Smooth muscle cell (in vitro differentiated cells): Measurements from ENCODE around the gene GBA3. TPM values are rescaled to one million over a fixed set of nuclear protein-coding genes. Genes with fewer than 3 reads are reported as not detected.

Source experiments
- DNase-seq: peaks from one replicate; lab custom pipeline; 2025; ENCODE audit not compliant: unreplicated experiment; lab: John Stamatoyannopoulos, UW
- H2AFZ ChIP-seq: fragments of 200-600 bp; sonication (generic); 2 replicates; pipeline ENCODE4 v1.6.0; 2016; ENCODE audit warnings: antibody characterized with exemption, low read depth, mild to moderate bottlenecking
- H3F3A ChIP-seq: fragments of 200-600 bp; sonication (generic); 2 replicates; pipeline ENCODE4 v1.6.0; 2017; ENCODE audit warnings: antibody characterized with exemption, low read depth
- H3K27ac ChIP-seq: fragments of 200-600 bp; sonication (generic); 2 replicates; pipeline ENCODE4 v1.5.1; 2016; ENCODE audit warnings: low read depth, mild to moderate bottlenecking
- H3K27me3 ChIP-seq: fragments of 200-600 bp; sonication (generic); 2 replicates; pipeline ENCODE4 v1.6.1; 2016; ENCODE audit warnings: low read depth, mild to moderate bottlenecking
- H3K36me3 ChIP-seq: fragments of 200-600 bp; sonication (generic); 2 replicates; pipeline ENCODE4 v1.5.1; 2016; ENCODE audit warnings: low read depth
- H3K4me1 ChIP-seq: fragments of 200-600 bp; sonication (generic); 2 replicates; pipeline ENCODE4 v1.5.1; 2016; ENCODE audit warnings: low read depth
- H3K4me2 ChIP-seq: fragments of 200-600 bp; sonication (generic); 2 replicates; pipeline ENCODE4 v1.6.0; 2016; ENCODE audit warnings: mild to moderate bottlenecking
- H3K4me3 ChIP-seq: fragments of 200-600 bp; sonication (generic); 2 replicates; pipeline ENCODE4 v1.5.1; 2016; ENCODE audit warnings: mild to moderate bottlenecking
- H3K79me2 ChIP-seq: fragments of 200-600 bp; sonication (generic); 2 replicates; pipeline ENCODE4 v1.6.0; 2016; ENCODE audit warnings: low read depth, mild to moderate bottlenecking
- H3K9ac ChIP-seq: fragments of 200-600 bp; sonication (generic); 2 replicates; pipeline ENCODE4 v1.6.0; 2016; ENCODE audit warnings: low read depth
- H3K9me3 ChIP-seq: fragments of 200-600 bp; sonication (generic); replicated peaks from 2 replicates; pipeline ENCODE4 v1.5.1; 2016; ENCODE audit warnings: low read depth
- H4K20me1 ChIP-seq: fragments of 200-600 bp; sonication (generic); 2 replicates; pipeline ENCODE4 v1.6.0; 2016; ENCODE audit warnings: low read depth
- WGBS: methylation state at CpG from one replicate; pipeline ENCODE4 v1.1.7; 2016; ENCODE audit warnings: low lambda C conversion rate; 5-methylcytosine and 5-hydroxymethylcytosine counted together
- polyA plus RNA-seq: library from polyadenylated mRNA; unstranded; fragments of >200 nt; fragmentation: Nextera tagmentation; extraction: Ambion mirVana; gene quantifications from 2 replicates; pipeline ENCODE4 v1.2.1, GENCODE V29; 2016
- total RNA-seq: library from RNA; depleted of rRNA; stranded (reverse); fragments of >200 nt; gene quantifications from 2 replicates; pipeline ENCODE4 v1.2.3, GENCODE V29; 2014
- TF ChIP-seq, protein P1 (sequence below): fragments of 200-600 bp; sonication (generic); IDR thresholded peaks from 2 replicates; pipeline ENCODE4 v1.5.1; 2017; ENCODE audit warnings: borderline replicate concordance, mild to moderate bottlenecking, antibody characterized with exemption; ENCODE audit not compliant: insufficient read depth, poor library complexity, severe bottlenecking

Gene GBA3
- total and polyA plus RNA-seq, 2 experiments from 2014 or later: not detected

DNA sequence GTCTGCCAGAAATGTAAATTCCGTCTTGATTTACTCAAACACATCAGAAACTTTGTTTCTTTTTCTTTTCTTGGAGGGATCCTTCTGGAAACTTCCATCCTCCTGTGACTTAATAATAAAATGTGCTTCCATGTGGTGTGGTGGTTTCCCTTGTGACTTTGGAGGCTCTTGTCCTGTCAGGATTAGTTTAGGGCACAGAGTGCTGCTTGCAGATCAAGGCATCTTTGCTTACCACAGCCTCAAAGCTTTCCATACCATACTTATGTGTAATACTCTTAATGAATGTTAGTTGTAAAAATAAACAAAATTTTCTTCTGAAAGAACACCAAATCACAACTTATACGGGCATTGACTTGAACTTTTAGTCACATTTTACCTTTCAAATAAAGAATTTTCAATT, 27.4 kb downstream of the GBA3 start:
- Histone ChIP-seq H3K27ac (peak overlapping the region; percentile 79), H2AFZ (no peak overlapping the region), H3K9ac (peak overlapping the region; percentile 21), H3K9me3 (no peaks in the 10 kb centered on the region), H3K27me3 (no peaks in the 10 kb centered on the region), H3F3A (no peaks in the 10 kb centered on the region), H4K20me1 (no peaks in the 10 kb centered on the region), H3K36me3 (no peaks in the 10 kb centered on the region), H3K4me1 (no peaks in the 10 kb centered on the region), H3K79me2 (no peaks in the 10 kb centered on the region), H3K4me3 (no peak overlapping the region), H3K4me2 (peak overlapping the region; percentile 66)
- TF ChIP-seq, protein P1, sequence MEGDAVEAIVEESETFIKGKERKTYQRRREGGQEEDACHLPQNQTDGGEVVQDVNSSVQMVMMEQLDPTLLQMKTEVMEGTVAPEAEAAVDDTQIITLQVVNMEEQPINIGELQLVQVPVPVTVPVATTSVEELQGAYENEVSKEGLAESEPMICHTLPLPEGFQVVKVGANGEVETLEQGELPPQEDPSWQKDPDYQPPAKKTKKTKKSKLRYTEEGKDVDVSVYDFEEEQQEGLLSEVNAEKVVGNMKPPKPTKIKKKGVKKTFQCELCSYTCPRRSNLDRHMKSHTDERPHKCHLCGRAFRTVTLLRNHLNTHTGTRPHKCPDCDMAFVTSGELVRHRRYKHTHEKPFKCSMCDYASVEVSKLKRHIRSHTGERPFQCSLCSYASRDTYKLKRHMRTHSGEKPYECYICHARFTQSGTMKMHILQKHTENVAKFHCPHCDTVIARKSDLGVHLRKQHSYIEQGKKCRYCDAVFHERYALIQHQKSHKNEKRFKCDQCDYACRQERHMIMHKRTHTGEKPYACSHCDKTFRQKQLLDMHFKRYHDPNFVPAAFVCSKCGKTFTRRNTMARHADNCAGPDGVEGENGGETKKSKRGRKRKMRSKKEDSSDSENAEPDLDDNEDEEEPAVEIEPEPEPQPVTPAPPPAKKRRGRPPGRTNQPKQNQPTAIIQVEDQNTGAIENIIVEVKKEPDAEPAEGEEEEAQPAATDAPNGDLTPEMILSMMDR: no peak
- DNase-seq: no peak
- WGBS: 35% methylated on average over 2 of the region's 2 CpGs

DNA sequence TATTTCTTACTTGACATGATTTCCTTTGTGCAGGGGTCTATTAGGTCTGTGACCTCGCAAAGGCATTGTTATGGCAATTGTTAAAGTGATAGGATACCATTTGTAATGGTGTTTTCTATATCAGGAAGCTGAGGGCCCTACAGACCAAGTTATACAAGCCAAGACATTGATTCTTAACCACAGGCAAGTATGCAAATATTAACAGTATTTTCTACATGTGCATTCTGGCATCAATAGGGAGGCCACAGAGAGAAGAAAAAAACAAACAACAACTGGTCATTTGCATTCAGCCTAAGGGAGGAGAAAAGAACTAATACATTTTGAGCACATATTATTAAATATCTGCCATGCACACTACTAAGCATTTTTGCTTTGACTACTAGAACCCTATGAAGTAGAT, 28.5 kb downstream of the GBA3 start:
- WGBS: 77% methylated on average over 1 of the region's 1 CpG
- no peak overlapping the region for H3K9ac ChIP-seq
- no peaks in the 10 kb centered on the region for H3K27me3 ChIP-seq
- H3K79me2 ChIP-seq: no peaks in the 10 kb centered on the region
- H3K4me1 ChIP-seq: no peaks in the 10 kb centered on the region
- H3K36me3 ChIP-seq: no peaks in the 10 kb centered on the region
- no peak overlapping the region for H3K4me2 ChIP-seq
- TF ChIP-seq, protein P1: no peak
- DNase-seq: no peak
- no peaks in the 10 kb centered on the region for H3F3A ChIP-seq
- H3K9me3 ChIP-seq: no peaks in the 10 kb centered on the region
- peak overlapping the region; percentile 31 for H2AFZ ChIP-seq
- H3K4me3 ChIP-seq: no peak overlapping the region
- no peaks in the 10 kb centered on the region for H4K20me1 ChIP-seq
- H3K27ac ChIP-seq: no peak overlapping the region

DNA sequence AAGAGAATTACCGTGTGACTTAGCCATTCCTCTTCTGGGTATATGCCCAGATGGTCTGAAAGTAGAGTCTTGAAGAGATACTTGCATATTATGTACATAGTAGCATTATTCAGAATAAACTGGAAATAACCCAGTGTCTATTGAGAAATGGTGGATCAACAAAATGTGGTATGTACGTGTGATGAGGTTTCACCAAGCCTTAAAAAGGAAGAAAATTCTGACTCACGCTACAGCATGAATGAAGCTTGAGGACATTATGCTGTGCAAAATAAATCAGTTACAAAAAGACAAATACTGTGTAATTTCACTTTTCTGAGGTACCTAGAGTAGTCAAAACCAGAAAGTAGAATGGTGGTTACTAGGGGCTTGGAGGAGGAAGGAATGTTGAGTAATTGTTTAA, 37.3 kb downstream of the GBA3 start:
- H3K4me1 ChIP-seq: no peaks in the 10 kb centered on the region
- no peaks in the 10 kb centered on the region for H3K36me3 ChIP-seq
- no peak for DNase-seq
- no peak overlapping the region for H3K9ac ChIP-seq
- no peaks in the 10 kb centered on the region for H3K9me3 ChIP-seq
- no peak overlapping the region for H2AFZ ChIP-seq
- no peaks in the 10 kb centered on the region for H3F3A ChIP-seq
- H3K27ac ChIP-seq: no peak overlapping the region
- no peak overlapping the region for H3K4me3 ChIP-seq
- no peaks in the 10 kb centered on the region for H3K27me3 ChIP-seq
- H3K79me2 ChIP-seq: no peaks in the 10 kb centered on the region
- TF ChIP-seq, protein P1: no peak
- no peaks in the 10 kb centered on the region for H4K20me1 ChIP-seq
- H3K4me2 ChIP-seq: no peak overlapping the region
- WGBS: 89% methylated on average over 3 of the region's 3 CpGs

DNA sequence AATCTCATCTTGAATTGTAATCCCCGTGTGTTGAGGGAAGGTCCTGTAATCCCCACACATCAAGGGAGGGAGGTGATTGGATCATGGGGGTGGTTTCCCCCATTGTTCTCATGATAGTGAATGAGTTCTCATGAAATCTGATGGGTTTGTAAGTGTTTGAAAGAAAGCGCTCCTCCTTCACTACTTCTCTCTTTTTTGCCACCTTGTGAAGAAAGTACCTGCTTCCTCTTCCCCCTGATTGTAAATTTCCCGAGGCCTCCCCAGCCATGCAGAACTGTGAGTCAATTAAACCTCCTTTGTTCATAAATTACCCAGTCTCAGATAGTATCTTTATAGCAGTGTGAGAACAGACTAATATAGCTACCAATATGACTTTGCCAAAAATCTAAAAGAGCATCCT, 41.1 kb downstream of the GBA3 start:
- H3K27me3 ChIP-seq: no peaks in the 10 kb centered on the region
- H3F3A ChIP-seq: no peaks in the 10 kb centered on the region
- H3K4me2 ChIP-seq: no peak overlapping the region
- H2AFZ ChIP-seq: no peak overlapping the region
- H3K9me3 ChIP-seq: no peaks in the 10 kb centered on the region
- H3K27ac ChIP-seq: no peak overlapping the region
- H3K4me3 ChIP-seq: no peak overlapping the region
- no peaks in the 10 kb centered on the region for H3K79me2 ChIP-seq
- TF ChIP-seq, protein P1: no peak
- no peak for DNase-seq
- H4K20me1 ChIP-seq: no peaks in the 10 kb centered on the region
- WGBS: 70% methylated on average over 3 of the region's 3 CpGs
- H3K9ac ChIP-seq: no peak overlapping the region
- no peaks in the 10 kb centered on the region for H3K36me3 ChIP-seq
- no peaks in the 10 kb centered on the region for H3K4me1 ChIP-seq
